Body of pancreas (tissue), 4 donors: ENCODE data around the gene LRRC23. TPM values are rescaled to one million over a fixed set of nuclear protein-coding genes. Genes with fewer than 3 reads are reported as not detected.

Source experiments
- ATAC-seq: fragments of 150-250 bp; one replicate; pipeline ENCODE4 v1.9.1; 2016
- DNase-seq, 4 donors: peaks; one replicate each; pipeline ENCODE4 v3.0.0-alpha.2; 2019
- H3K27ac ChIP-seq, 4 donors: fragments of 200-600 bp; sonication (generic); 1 replicate in 3 of 4; 2 replicates in 1 of 4; pipeline versions ENCODE4 v1.5.1 to v1.6.1; 2016 to 2019; ENCODE audit warnings: mild to moderate bottlenecking in 1 of 4, mixed read lengths in 1 of 4, moderate library complexity in 1 of 4
- H3K27me3 ChIP-seq, 2 donors: fragments of 200-600 bp; sonication (generic); one replicate each; pipeline ENCODE4 v1.6.0; 2016; ENCODE audit warnings: mild to moderate bottlenecking in 1 of 2
- H3K36me3 ChIP-seq, 2 donors: fragments of 200-600 bp; sonication (generic); replicated peaks in 1 of 2; 2 replicates each; pipeline ENCODE4 v1.5.1; 2016; ENCODE audit warnings: low read depth in 2 of 2; ENCODE audit not compliant: insufficient read depth in 1 of 2
- H3K4me1 ChIP-seq: fragments of 200-600 bp; sonication (generic); one replicate; pipeline ENCODE4 v1.6.0; 2016
- H3K4me3 ChIP-seq, 2 donors: fragments of 200-600 bp; sonication (generic); 1 replicate in 1 of 2; 2 replicates in 1 of 2; pipeline ENCODE4 v1.5.1; 2016 to 2019
- H3K9me3 ChIP-seq, 3 donors: fragments of 200-600 bp; sonication (generic); 1 replicate in 2 of 3; 2 replicates in 1 of 3; pipeline ENCODE4 v1.5.1; 2016
- POLR2A ChIP-seq, 3 donors: fragments of 450-650 bp; IDR thresholded peaks; one replicate each; pipeline ENCODE4 v1.6.1; 2016; ENCODE audit warnings: antibody characterized with exemption in 3 of 3, mild to moderate bottlenecking in 2 of 3
- WGBS, 2 donors: methylation state at CpG; one replicate each; pipeline ENCODE4 v1.1.5; 2017; 5-methylcytosine and 5-hydroxymethylcytosine counted together
- intact Hi-C: fragments of 100-400 bp; cut with DNase I; formaldehyde crosslinking; loops from one replicate; pipeline ENCODE4 v1.15.1; 2023
- total RNA-seq, 2 donors: library from RNA; depleted of rRNA; stranded (reverse); fragments of >200 nt; gene quantifications; one replicate each; pipeline ENCODE4 v1.1.0, GENCODE V29; 2016
- TF ChIP-seq, protein P1 (sequence below), 7 experiments: fragments of 450-650 bp in 4 of 7; fragments of 200-600 bp in 3 of 7; sonication (generic) in 3 of 7; IDR thresholded peaks; one replicate each; pipeline ENCODE4 v1.5.1; 2016 to 2019; ENCODE audit warnings: antibody characterized with exemption in 7 of 7

The LRRC23 gene
- total RNA-seq, 2 donors from 2014 or later: 7.0 to 21.1 TPM

DNA sequence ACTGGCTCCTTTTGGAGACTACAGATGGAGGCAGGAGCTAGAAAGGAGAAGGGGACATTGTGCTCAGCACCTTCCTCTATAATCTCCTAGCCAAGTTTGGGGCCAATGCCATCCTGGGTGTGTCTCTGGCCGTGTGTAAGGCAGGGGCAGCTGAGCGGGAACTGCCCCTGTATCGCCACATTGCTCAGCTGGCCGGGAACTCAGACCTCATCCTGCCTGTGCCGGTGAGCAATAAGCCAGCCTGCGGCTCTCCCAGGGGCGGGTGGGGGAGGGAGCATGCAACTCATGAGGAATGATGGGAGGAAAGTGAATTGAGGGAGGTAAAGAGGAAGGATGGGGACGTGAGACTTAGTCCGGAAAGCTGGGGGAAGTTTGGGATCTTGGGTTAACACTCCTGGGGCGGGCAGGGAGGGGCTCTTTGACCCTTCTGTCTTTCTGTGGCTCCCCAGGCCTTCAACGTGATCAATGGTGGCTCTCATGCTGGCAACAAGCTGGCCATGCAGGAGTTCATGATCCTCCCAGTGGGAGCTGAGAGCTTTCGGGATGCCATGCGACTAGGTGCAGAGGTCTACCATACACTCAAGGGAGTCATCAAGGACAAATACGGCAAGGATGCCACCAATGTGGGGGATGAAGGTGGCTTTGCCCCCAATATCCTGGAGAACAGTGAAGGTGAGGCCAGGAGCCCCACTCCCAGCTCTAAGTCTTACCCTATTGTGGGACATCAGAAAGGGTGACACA is 13.0 kb downstream of the LRRC23 start:
- H3K27me3 ChIP-seq: peaks cover 0 to 15% of the 10 kb centered on the region in 2 donors
- TF ChIP-seq POLR2A (IDR thresholded peaks at IDR 0.05): no peak
- TF ChIP-seq, protein P1, sequence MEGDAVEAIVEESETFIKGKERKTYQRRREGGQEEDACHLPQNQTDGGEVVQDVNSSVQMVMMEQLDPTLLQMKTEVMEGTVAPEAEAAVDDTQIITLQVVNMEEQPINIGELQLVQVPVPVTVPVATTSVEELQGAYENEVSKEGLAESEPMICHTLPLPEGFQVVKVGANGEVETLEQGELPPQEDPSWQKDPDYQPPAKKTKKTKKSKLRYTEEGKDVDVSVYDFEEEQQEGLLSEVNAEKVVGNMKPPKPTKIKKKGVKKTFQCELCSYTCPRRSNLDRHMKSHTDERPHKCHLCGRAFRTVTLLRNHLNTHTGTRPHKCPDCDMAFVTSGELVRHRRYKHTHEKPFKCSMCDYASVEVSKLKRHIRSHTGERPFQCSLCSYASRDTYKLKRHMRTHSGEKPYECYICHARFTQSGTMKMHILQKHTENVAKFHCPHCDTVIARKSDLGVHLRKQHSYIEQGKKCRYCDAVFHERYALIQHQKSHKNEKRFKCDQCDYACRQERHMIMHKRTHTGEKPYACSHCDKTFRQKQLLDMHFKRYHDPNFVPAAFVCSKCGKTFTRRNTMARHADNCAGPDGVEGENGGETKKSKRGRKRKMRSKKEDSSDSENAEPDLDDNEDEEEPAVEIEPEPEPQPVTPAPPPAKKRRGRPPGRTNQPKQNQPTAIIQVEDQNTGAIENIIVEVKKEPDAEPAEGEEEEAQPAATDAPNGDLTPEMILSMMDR (IDR thresholded peaks at IDR 0.05): no peak
- H3K36me3 ChIP-seq: no peaks in the 10 kb centered on the region
- no peaks in the 10 kb centered on the region for H3K9me3 ChIP-seq
- H3K27ac ChIP-seq: no peak overlapping the region
- ATAC-seq: no peak
- H3K4me3 ChIP-seq: no peak overlapping the region
- intact Hi-C loops: no loop called here
- DNase-seq: no peak
- 73 to 74% methylated on average over 10 to 13 of the region's 14 CpGs for WGBS, 2 donors
- peaks cover 17% of the 10 kb centered on the region for H3K4me1 ChIP-seq

DNA sequence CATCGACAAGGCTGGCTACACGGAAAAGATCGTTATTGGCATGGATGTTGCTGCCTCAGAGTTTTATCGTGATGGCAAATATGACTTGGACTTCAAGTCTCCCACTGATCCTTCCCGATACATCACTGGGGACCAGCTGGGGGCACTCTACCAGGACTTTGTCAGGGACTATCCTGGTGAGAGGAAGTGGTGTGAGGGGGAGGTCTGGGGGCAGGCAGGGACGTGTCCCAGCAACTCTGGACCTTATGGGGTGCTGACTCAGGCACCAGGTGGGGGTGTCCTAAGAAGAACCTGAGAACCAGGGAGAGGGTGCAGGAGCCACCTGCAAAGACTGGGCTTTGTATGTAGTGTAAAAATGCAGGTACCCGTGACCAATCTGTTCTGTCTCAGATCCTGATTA is 15.0 kb downstream of the LRRC23 start:
- Histone ChIP-seq H3K27me3 (peaks cover 0 to 3% of the 10 kb centered on the region in 2 donors), H3K36me3 (no peaks in the 10 kb centered on the region), H3K4me1 (peaks cover 9% of the 10 kb centered on the region), H3K27ac (no peak overlapping the region), H3K4me3 (no peak overlapping the region), H3K9me3 (no peaks in the 10 kb centered on the region)
- no peak for ATAC-seq
- intact Hi-C loops: no loop called here
- DNase-seq: no peak
- TF ChIP-seq, protein P1 (IDR thresholded peaks at IDR 0.05): no peak
- no peak for TF ChIP-seq POLR2A (IDR thresholded peaks at IDR 0.05)
- 41 to 52% methylated on average over 7 of the region's 7 CpGs for WGBS, 2 donors

DNA sequence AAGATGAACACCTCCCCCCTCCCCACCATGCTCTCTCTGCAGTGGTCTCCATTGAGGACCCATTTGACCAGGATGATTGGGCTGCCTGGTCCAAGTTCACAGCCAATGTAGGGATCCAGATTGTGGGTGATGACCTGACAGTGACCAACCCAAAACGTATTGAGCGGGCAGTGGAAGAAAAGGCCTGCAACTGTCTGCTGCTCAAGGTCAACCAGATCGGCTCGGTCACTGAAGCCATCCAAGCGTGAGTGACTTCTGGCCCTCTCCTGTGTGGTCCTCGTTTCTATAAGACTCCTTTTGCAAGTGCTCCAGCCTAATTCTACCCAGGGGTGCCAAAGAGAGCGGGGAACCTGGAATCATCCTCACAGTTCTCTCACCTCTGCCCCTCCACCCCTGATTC is 16.9 kb downstream of the LRRC23 start:
- intact Hi-C loops: no loop called here
- no peak for TF ChIP-seq POLR2A (IDR thresholded peaks at IDR 0.05)
- TF ChIP-seq, protein P1 (IDR thresholded peaks at IDR 0.05): no peak
- Histone ChIP-seq H3K27ac (no peak overlapping the region), H3K36me3 (no peaks in the 10 kb centered on the region), H3K4me3 (no peak overlapping the region), H3K27me3 (no peaks in the 10 kb centered on the region), H3K9me3 (no peaks in the 10 kb centered on the region), H3K4me1 (peaks cover 22% of the 10 kb centered on the region)
- 32 to 63% methylated on average over 7 of the region's 7 CpGs for WGBS, 2 donors
- ATAC-seq (no peak), DNase-seq (no peak)

DNA sequence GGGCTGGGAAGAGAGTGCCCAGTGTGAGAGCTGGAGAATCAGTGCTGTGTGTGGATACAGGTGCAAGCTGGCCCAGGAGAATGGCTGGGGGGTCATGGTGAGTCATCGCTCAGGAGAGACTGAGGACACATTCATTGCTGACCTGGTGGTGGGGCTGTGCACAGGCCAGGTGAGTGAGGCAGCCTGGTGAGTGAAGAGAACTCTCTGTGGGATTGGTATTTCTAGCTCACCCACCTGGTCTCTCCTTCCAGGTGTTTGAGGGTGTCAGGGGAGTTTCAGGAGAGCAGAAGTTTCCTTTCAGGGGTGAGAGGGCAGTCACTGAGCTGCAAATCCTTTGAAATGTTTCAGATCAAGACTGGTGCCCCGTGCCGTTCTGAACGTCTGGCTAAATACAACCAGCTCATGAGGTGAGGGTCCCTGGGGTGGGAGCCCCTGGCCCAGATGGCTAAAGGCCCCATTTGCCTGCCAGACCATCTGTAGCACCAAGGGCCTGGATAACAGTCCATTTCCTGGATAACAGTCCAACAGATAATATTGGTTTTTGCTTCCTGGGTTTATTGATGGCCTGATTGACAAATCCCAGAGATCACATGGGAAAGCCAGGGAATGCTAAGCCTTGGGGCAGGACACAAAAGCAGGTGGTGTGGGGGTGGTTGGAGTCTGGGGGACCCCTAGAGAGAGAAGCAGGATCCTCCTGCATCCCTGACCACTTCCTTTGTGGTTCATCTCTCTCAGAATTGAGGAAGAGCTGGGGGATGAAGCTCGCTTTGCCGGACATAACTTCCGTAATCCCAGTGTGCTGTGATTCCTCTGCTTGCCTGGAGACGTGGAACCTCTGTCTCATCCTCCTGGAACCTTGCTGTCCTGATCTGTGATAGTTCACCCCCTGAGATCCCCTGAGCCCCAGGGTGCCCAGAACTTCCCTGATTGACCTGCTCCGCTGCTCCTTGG is 17.6 kb downstream of the LRRC23 start:
- H3K4me1 ChIP-seq: peaks cover 30% of the 10 kb centered on the region
- TF ChIP-seq, protein P1 (IDR thresholded peaks at IDR 0.05): no peak
- TF ChIP-seq POLR2A (IDR thresholded peaks at IDR 0.05): no peak
- 62 to 64% methylated on average over 5 to 9 of the region's 9 CpGs for WGBS, 2 donors
- H3K27ac ChIP-seq: no peak overlapping the region
- no peaks in the 10 kb centered on the region for H3K36me3 ChIP-seq
- no peaks in the 10 kb centered on the region for H3K27me3 ChIP-seq
- ATAC-seq: no peak
- no peaks in the 10 kb centered on the region for H3K9me3 ChIP-seq
- no peak overlapping the region for H3K4me3 ChIP-seq
- intact Hi-C loops: no loop called here
- DNase-seq: peak in 1 of 4 donors; percentile 46
